DMS79 treated with DMSO at 0.1 percent for 48 hours (cell line): Measurements from ENCODE around the gene ATXN7.

Source experiments
- DNase-seq: peaks from one replicate; lab custom pipeline; 2025; lab: John Stamatoyannopoulos, UW

Gene ATXN7

DNA sequence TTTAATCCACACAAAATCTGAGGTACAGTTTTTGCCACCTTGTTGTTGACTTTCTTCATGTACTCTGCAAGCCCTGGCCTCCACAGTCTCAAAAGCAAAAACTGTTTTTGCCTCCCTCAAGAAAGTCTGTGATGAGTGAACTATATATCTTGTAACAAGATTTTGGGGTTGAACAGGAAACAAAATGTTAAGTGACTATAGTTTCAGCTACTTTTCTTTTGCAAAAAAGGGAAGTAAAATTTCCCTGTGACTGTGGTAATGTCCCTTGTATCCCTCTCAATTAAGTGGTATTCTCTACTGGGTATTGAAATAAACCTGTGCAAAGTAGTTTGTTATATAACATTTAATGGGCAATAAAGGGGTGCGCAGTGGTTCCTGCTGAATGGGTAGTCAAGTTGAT is 69.8 kb downstream of the ATXN7 start:
- no peak for DNase-seq

DNA sequence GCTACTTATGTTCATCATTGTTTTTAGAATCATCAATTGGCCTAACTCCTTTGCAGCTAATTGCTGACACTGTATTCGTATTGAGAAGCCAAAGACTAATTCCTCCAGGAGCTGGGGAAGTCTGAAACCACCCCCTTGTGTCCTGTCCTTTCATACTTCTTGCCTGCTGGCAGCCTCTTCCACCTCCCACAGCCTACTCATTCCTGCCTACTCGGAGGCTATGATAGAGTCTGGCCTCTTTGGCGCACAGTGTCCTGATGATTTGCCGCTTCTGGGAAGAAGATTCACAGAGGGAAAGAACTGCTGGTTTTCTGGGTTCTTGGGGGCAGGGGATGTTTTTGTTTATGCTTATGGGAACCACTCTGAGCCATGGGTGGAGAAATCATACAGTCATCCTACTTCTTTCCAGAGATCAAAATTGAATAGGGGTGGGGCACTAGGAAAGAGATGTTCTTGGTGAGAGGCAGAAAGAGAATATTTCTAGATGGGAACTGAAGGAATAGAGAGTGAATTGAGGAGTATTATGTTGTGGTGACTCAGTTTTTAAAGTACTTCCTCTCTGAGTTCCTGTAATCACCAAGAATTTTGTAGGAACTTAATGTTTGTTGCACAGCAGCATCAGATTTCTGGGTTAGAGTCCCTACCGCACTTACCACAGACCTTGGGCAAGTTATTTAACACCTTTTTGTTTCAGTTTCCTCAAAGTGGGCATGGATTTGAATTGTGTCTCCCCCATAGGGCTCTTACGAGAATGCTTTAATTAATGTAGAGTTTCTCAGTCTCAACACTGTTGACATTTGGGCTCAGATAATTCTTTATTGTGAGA is 70.6 kb downstream of the ATXN7 start:
- DNase-seq: no peak

DNA sequence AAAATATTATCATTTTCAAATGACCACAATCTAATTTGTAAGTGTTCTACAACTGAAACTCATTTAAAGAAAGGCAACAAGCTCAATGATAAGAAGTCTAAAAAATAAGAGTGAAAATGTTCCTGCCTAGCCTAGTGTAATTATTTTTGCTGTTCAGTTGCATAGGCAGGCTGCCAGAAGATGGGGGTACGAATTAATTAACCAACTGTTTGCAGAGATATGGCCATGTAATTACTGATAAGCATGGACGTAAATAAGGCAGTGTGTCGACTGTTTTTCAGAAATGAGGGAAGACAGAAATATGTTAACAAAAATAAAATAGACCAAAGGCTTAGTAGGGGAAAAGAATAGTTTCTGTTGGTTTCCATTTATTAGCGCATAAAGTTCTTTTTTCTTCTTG is 73.3 kb downstream of the ATXN7 start:
- DNase-seq: no peak

DNA sequence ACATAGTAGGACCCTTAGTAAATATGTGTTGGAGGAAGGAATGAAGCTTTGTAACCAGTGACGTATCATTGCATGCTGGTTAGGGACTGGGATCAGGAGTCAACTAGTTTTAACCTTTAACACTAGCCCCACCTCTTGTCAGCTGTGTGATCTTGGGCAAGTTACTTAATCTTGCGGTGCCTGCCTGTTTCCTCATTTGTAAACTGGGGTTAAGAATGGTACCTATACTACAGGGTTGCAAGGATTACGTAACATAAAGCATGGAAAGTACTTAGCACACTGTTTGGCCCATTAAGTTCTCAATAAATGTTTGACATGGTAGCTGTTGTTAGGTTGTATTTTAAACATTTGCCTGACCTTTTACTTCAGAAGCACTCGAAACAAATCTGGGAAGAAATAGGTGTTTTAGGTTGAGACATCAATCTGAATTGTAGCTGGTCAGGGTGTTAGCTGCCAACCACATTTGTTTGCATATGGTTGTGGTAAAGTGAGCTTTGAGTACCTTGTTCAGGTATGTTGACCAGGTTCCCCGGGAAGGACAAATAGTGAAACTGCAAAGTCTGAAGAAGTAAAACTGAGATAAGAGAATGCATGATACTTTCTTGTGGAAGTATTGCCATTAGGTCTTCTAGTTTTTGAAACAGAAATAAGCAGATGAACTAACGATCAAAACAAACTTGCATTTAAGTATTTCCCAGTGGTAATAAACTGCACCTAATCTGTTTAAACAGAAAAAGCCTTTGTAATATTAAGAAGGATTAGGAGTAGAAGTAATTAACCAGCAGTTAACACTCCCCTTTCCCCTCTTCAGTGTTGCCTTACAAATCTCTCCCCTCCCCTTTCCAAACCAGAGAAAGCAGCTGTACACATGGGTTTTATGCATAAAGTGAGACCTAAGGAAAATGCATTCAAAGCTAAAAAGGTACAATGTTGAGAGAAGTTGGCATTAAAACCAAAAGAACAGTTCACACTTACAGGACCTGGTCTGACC is 74.3 kb downstream of the ATXN7 start:
- DNase-seq: peak; percentile 10

DNA sequence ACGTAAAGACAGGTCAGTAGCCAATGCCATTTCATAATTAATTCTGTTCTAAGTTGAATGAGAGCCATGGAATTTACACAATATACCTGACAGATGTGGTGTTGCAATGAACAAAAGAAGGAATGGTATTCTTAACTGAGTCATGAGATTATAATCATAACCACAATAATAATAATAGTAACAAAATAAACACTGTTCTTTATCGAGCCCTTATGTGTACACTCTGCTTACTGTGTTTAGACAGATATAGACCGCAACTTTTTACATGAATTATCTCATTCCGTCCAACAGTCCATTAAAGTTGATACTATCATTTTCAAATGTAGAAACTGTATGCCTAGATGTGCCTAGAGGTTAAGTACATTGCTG is 76.7 kb downstream of the ATXN7 start:
- DNase-seq: no peak

DNA sequence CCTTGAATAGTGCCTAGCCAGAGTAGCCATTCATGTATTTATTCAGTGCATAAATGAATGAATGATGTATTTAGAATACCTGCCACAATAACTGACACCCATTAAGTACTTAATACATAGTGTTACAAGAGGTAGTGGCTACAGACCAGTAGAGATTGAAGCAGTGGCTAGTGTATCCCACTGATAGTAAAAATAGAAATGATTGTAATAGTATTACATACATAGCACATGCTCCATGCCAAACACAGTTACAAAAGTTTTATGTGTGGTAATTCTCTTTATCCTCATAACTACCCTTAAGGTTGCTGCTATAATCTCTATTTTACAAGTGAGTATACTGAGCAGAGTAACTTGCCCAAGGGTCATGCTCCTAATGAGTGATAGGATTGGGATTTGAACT is 78.9 kb downstream of the ATXN7 start:
- no peak for DNase-seq

DNA sequence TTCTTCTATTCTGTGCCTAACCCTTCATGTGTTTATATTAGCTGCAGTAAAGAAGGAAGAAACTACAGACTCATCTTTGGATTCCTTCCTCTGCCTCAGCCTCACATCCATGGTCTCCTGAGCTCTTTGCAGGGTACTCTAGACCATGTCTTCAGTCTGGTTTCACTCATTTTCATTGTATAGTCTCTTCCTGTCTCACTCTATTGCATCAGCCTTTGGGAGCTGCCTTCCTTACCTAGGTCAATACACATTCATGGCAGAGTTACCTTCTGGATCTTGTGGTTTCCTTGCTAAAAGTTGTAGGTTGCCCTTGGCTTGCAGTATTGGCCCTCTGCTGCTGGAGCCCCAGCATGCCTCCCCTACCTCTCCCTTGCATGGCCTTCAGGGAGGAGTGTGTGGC is 80.0 kb downstream of the ATXN7 start:
- no peak for DNase-seq

DNA sequence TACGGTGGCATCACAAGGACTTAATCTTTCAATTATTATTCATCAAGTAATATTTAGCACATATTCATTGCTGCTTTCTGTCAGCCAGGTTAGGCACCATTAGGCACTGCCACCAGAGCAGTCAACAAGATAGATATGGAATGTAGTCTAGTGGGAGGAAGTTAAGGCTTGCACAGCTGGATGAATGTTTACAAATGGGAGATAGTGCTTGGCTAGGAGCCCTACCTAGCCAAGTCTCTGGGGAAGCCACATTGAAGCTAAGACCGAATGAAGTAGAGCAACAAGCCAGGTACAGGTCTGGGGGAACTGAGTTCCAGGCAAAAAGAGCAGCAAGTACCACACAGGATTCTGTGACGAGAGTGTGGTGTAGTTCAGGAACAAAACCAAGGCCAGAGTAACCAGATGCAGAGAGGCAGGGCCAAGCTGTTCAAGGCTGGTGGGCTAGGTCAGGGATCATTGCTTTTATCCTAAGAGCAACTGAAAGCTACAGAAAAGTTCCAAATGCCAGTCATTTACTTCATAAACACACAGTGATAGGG is 82.0 kb downstream of the ATXN7 start:
- no peak for DNase-seq

DNA sequence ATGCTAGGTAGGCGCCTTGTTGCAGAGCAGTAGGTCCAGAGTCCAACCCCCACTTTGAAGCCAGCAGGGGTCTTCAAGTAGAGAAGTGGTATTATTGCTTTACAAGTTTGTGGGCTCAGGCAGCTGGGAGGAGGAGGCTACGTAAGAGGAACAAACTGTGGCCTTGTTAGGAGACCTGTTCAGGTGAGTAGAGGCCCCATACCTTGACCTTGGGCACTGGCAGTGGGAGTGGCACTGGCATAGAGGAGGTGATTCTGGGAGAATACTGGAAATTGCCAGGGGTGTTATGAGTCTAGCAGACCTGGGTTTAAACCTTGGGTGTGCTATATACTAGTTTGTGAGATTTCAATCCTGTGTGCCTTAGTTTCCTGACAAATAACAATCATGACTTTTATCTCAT is 83.1 kb downstream of the ATXN7 start:
- DNase-seq: no peak

DNA sequence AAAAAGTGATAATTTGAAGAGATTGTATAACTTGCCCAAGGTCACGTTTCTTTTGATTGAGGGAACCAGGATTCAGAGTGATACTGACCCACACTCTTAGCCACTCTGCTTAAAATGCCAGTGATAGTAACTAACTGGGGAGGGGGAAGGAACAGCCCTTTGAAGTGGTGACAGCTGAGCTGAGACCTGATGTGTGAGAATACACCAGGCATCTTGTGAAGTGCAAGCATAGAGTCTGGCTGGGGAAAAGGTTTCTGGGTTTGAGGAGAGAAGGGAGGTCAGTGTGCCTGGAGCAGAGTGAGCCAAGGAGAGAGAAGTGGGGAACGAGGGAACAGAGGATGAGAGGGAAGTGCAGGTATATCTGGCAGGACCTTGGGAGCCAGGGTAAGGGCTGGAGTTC is 83.9 kb downstream of the ATXN7 start:
- no peak for DNase-seq

DNA sequence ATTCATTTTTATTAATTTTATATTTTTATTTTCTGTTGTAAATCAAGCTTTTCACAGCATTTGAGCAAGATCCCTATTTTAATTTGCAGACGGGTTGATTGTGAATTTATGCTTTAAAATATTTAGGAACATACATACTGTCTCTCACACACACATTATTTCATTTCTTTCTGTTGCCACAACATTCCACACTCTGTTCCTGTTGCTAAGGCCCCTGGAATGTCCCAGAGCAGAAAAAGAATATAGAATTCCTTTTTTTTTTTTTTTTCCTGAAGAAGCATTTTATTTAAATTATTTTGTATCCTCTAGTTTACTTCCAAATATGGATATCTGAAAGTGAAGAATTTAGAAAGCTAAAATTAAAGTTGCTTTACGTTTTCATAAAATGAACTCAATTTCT is 85.3 kb downstream of the ATXN7 start:
- no peak for DNase-seq

DNA sequence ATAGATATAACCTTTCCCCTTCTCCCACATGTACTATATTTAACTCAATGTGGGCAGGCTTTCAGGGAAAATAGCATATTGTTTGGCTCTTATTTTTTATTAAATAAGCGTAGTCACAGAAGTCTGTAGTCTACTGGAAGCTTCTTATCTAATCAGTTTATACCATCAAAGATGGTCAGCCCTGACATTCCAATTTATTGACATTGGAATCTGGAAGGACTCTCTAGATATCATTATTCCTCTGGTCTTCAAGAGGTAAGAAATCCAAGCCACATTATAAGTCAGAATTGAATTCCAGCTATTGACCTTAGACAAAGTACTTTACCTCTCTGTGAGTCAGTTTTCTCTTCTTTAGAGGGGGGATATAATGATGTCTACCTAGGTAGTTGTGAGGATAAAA is 87.0 kb downstream of the ATXN7 start:
- DNase-seq: no peak

DNA sequence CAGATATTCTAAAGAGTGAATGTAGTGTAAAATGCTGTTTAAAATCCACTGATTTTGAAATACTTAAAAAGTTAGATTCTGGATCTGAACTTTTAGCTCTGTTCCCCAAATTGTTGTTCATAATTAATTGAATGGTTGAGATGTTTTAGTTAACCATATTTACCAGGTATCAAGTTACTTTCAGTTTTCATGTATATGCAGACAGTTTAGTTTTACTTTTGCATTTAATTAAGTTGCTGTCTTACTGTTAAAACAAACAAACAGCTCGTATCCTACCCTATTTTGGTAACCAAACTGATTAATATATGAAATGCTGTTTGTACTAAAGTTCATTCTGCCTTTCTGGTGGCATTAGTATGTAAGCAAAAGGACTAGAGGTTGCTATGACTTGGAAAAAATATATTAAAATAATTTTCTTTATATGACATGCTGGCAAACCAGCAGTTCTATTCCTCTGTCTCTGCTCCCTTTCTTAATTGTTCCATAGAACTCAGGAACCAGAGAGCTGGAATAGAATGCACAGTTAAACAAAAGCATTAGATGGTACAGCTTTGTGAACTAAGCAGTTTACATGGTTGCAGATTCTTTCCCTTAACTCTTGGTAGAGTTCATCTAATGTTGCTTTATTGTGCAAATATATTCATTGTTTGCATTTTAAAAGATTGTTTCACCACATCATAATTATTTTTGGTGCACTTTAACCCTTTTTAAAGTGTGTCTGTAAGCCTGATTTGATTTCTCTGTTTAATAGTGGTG is 88.0 kb downstream of the ATXN7 start:
- no peak for DNase-seq

DNA sequence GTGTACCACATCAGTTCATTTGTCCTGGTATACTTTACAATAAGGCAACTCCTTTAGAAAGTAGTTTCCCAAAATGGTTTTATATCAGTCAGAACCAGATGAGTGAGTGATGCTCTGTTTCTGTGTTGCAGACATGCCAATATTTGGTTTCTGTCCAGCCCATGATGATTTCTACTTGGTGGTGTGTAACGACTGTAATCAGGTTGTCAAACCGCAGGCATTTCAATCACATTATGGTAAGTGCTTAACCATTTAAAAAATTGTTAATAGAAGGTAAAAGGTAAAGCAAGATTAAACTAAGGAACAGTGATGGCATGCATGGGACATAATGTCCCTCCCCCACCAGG is 88.6 kb downstream of the ATXN7 start:
- DNase-seq: no peak

DNA sequence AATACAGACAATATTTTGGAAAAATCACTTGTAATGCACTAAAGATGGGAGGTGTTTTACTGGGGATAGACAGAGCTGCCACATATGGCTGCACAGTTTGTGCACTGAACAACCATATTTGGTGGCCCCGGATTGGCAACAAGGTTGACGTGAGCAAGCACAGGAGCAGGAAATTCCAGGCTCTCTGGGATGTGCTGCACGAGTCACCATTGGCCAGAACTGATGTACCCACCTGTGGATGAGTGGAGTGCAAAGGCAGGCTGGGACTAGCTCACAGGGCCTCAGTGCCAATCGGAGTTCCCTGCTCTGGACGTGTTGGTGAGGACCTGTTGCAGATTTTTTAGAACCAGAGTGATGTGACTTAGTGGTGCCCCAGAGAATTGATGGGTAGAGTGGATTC is 90.5 kb downstream of the ATXN7 start:
- DNase-seq: no peak

DNA sequence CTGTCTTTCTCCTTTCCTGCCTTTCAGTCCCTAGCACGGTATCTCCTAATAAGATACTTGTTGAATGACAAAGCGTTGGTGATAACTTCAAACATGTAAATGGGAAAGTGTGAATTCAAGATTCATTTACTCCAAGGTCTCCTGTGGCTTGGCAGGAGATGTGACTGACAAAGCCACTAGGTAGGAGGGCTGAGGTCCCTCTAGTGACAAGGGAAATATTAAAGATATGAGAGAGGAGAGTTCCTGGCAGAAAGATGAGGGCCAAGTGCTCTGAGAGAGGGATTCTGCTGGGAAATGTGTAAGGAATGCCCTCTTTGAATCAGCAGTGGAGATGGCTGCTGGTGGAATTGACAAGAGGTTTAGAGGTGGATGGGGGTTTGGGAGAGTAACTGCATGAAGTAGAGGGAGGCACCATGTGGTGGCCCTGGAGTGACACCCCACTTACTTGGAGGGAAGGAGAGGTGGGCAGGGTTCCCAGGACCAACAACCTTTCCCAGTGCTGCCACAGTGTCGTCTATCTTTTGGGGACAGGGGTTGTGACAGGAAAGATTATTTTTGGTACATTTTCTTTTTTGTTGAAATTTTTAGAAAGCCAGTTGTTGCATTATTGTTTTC is 91.5 kb downstream of the ATXN7 start:
- DNase-seq: no peak

DNA sequence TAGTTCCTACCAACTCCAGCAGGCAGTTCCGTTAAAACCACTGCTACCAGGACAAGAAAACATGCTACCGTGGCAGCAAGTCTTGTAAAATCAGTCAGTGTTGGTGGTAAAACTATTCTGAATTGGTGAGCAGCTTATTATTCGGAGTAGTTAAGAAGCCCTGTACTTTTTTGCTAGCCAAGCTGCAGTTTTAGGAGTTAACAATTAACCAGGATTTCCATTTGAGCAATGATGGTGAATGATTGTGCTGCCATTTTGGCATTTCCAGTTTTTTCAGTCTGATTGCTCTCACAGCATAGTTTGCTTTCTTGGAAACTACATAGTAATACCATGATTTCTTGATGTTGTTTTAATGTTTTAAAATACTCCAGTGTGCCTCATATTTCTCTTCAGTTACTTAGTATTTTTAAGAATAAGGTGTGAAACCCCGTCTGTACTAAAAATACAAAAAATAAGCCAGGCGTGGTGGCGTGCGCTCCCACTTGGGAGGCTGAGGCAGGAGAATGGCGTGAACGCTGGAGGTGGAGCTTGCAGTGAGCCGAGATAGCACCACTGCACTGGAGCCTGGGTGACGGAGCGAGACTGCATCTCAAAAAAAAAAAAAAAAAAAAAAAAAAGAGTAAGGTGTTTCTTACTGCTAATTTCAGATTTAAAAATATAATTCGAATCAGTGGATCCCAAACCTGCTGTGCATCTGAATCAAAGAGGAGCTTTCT is 92.3 kb downstream of the ATXN7 start:
- no peak for DNase-seq

DNA sequence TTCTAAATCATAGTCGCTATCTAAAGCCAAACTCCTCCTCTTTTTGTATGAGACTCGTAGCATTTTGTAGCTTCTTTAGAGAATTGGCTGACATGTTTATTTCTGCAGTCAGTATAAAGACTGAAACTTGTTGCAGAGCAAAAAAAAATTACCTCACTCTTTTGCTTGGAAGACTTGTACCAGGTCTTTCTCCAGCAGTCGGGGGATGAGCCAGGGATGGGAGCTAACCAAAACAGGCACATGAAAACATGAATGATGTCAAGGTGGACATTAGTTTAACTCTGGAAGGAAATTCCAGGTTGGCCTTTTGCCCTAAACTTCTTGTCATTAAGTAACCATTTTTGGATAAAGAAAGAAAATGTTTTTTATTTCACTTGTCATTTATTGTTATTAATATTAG is 95.5 kb downstream of the ATXN7 start:
- no peak for DNase-seq

DNA sequence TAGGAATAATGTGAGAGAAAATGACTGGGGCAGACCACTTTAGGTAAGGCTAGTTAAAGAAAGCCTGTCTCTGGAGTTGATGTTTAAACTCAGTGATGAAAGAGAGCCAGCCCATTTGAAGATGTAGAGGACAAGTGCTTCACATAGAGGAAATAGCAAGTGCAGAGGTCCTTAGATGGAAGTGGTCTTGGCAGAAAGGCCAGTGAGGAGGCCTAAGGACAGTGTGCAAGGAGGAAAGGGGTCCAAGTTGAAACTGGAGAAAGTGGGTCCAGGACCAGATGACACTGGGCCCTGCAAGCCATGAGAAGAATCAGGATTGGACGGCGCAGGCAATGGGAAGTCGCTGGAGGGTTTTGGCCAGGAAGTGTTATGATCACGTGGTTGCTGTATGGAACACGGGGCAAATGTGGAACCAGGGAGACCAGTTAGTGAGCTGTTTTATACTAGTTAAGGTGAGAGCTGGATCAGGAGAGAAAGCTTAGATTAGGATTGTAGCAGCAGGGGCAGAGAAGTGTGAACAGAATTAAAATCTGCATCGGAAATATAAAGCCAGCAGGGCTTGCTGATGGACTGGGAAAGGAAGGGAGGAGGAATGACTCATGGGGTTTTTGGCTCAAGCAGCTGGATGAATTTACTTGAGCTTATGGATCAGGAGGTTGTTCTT is 96.5 kb downstream of the ATXN7 start:
- no peak for DNase-seq

DNA sequence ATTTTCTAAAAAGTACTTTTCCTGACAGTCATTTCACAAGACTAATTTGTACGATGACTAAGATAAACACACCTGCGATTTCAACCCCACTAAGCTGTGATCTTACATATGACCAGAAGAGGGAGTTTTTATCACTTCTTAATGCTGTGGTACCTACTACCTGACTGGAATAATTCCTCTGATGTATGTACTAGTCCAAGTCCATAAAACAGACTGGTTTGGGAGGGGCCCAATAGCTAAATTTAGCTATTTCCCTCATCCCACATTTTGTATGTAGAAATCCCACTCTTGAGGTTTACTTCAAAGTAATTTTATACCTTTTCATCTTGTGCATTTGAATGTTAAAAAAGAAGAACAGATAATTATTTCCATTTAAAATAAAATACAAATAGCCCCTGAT is 98.2 kb downstream of the ATXN7 start:
- peak; percentile 8 for DNase-seq

DNA sequence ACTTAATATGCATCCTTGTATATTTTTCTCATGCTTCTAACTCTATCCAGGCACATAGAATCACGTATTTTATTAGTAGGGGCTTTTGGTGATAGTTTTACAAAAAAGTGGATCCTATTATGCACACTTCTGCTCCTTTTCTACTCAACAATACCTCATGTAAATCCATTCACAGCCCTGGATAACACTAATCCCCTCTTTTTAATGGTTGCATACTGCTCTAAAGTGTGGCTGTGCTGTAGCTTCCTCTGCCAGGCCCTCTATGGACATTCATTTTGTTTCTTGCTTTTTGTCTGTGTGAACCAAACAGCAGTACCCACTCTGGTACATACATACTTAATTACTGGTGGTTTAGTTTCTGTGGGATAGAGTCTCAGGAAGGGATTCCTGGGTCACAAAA is 99.8 kb downstream of the ATXN7 start:
- no peak for DNase-seq
